K562 (cell line): Measurements from ENCODE around the gene ASIC3. TPM values are rescaled to one million over a fixed set of nuclear protein-coding genes. Genes with fewer than 3 reads are reported as not detected.

ENCODE experiments used
- CAMTA2 ChIP-seq: fragments of 250-450 bp; sonication (Bioruptor Pico); conservative IDR thresholded peaks from 2 replicates; pipeline ENCODE4 v1.5.1; 2022
- CBX8 ChIP-seq: fragments of 200-600 bp; sonication (generic); IDR thresholded peaks from 2 replicates; pipeline ENCODE4 v1.6.1; 2012; ENCODE audit warnings: borderline replicate concordance, mixed run types, low read depth, mild to moderate bottlenecking, moderate library complexity, mixed read lengths, low read length, control low read depth, inconsistent platforms; ENCODE audit not compliant: poor library complexity, severe bottlenecking; ENCODE audit errors: extremely low read depth
- DLX4 ChIP-seq: fragments of 250-450 bp; sonication (Bioruptor Pico); IDR thresholded peaks from 2 replicates; pipeline ENCODE4 v1.6.1; 2021; ENCODE audit warnings: mild to moderate bottlenecking
- ETV1 ChIP-seq: fragments of 450-650 bp; conservative IDR thresholded peaks from 2 replicates; pipeline ENCODE4 v1.6.1; 2016; ENCODE audit warnings: missing genetic modification characterization, control low read depth, low read depth, missing compliant biosample characterization
- ETV5 ChIP-seq: sonication (generic); formaldehyde crosslinking; IDR thresholded peaks from 2 replicates; pipeline ENCODE4 v1.4.0; 2020; ENCODE audit warnings: low read depth, mild to moderate bottlenecking, missing genetic modification reagents
- FOXA3 ChIP-seq, 2 experiments: fragments of 450-650 bp in 1 of 2; sonication (generic) in 1 of 2; formaldehyde crosslinking; IDR thresholded peaks in 1 of 2; conservative IDR thresholded peaks in 1 of 2; 2 replicates each; pipeline versions ENCODE4 v1.4.0 to v1.8.0; 2020 to 2022; ENCODE audit warnings: mild to moderate bottlenecking in 2 of 2, missing genetic modification reagents in 1 of 2
- ILK ChIP-seq: fragments of 450-650 bp; IDR thresholded peaks from 2 replicates; pipeline ENCODE4 v1.6.1; 2016; ENCODE audit warnings: missing genetic modification characterization, low read depth, mild to moderate bottlenecking, missing compliant biosample characterization, moderate library complexity, borderline replicate concordance
- KAT2B ChIP-seq: IDR thresholded peaks from one replicate; pipeline ENCODE4 v1.6.1; 2012; ENCODE audit warnings: low read depth, mild to moderate bottlenecking, control low read depth, inconsistent platforms, low read length, moderate library complexity
- MYNN ChIP-seq, 2 experiments: sonication (generic); formaldehyde crosslinking in 1 of 2; IDR thresholded peaks; 2 replicates each; pipeline versions ENCODE4 v1.5.0 to v1.6.1; 2016 to 2020; ENCODE audit warnings: antibody characterized with exemption in 1 of 2, missing genetic modification reagents in 1 of 2
- NFIX ChIP-seq: fragments of 250-450 bp; sonication (Bioruptor Pico); IDR thresholded peaks from 2 replicates; pipeline ENCODE4 v1.4.0; 2020; ENCODE audit warnings: low read depth, mild to moderate bottlenecking, moderate library complexity
- NR2C2 ChIP-seq, 2 experiments: fragments of 200-800 bp in 1 of 2; sonication (Bioruptor generic) in 1 of 2; sonication (generic) in 1 of 2; formaldehyde crosslinking in 1 of 2; IDR thresholded peaks; 2 replicates each; pipeline versions ENCODE4 v1.6.1 to v1.8.0; 2016 to 2022; ENCODE audit warnings: mild to moderate bottlenecking in 1 of 2, missing compliant biosample characterization in 1 of 2, missing genetic modification characterization in 1 of 2, missing genetic modification reagents in 1 of 2
- SMC3 ChIP-seq: conservative IDR thresholded peaks from 2 replicates; pipeline ENCODE4 v1.6.1; 2011; ENCODE audit warnings: low read depth, low read length, improper control_type of control experiment; ENCODE audit not compliant: insufficient read depth
- TEAD4 ChIP-seq, 2 experiments: sonication (generic) in 1 of 2; formaldehyde crosslinking in 1 of 2; IDR thresholded peaks; 2 replicates each; pipeline versions ENCODE4 v1.6.1 to v1.8.0; 2012 to 2022; ENCODE audit warnings: borderline replicate concordance in 1 of 2, inconsistent platforms in 1 of 2, low read length in 1 of 2, mild to moderate bottlenecking in 1 of 2, missing genetic modification reagents in 1 of 2
- ZNF175 ChIP-seq: fragments of 200-800 bp; sonication (Bioruptor generic); IDR thresholded peaks from 2 replicates; pipeline ENCODE4 v1.6.1; 2016; ENCODE audit warnings: low read depth, mild to moderate bottlenecking, missing genetic modification characterization, missing compliant biosample characterization
- ZNF644 ChIP-seq: fragments of 200-800 bp; sonication (Bioruptor generic); IDR thresholded peaks from 2 replicates; pipeline ENCODE4 v1.6.1; 2016; ENCODE audit warnings: low read depth, missing genetic modification characterization, missing compliant biosample characterization
- polyA plus RNA-seq, 8 experiments: library from polyadenylated mRNA; depleted of rRNA in 4 of 8; stranded (reverse) in 5 of 8; unstranded in 3 of 8; fragments of >200 nt; fragmentation: Nextera tagmentation in 2 of 8; fragmentation: Illumina TruSeq in 1 of 8; extraction: Ambion mirVana in 2 of 8; extraction: Trizol in 1 of 8; gene quantifications; 2 replicates each; pipeline versions ENCODE4 v1.2.1 to v1.2.3, GENCODE V29; 2011 to 2014; ENCODE audit warnings: inconsistent platforms in 1 of 8, missing spikeins in 1 of 8
- total RNA-seq, 7 experiments: library from RNA; depleted of rRNA in 6 of 7; stranded (reverse); fragments of >200 nt in 6 of 7; fragmentation: Illumina TruSeq in 2 of 7; extraction: Trizol in 2 of 7; gene quantifications; 2 replicates each; pipeline versions ENCODE4 v1.2.1 to v1.2.3, GENCODE V29; 2011 to 2021; ENCODE audit warnings: low replicate concordance in 1 of 7
- TF ChIP-seq, protein P1 (sequence below): sonication (generic); formaldehyde crosslinking; IDR thresholded peaks from 2 replicates; pipeline ENCODE4 v1.8.0; 2022; ENCODE audit warnings: mild to moderate bottlenecking, missing genetic modification reagents
- TF ChIP-seq, protein P2 (sequence below): sonication (generic); formaldehyde crosslinking; IDR thresholded peaks from 2 replicates; pipeline ENCODE4 v1.9.0; 2022; ENCODE audit warnings: mild to moderate bottlenecking, missing genetic modification reagents
- TF ChIP-seq, protein P3 (sequence below): fragments of 200-400 bp; formaldehyde crosslinking; IDR thresholded peaks from 2 replicates; pipeline ENCODE4 v1.6.1; 2017; ENCODE audit warnings: mild to moderate bottlenecking, low read depth, low read length, moderate library complexity
- TF ChIP-seq, protein P4 (sequence below), 2 experiments: fragments of 450-650 bp; IDR thresholded peaks; 2 replicates each; pipeline ENCODE4 v1.6.1; 2016
- TF ChIP-seq, protein P5 (sequence below): IDR thresholded peaks from 2 replicates; pipeline ENCODE4 v1.6.1; 2011; ENCODE audit not compliant: insufficient read length; ENCODE audit errors: extremely low read depth

Gene ASIC3
- total and polyA plus RNA-seq, 9 of the 15 experiments (the other 6 are each of a cell fraction or from before 2014, with no cell fraction given), result 0.11 to 5.0 (median 0.87) TPM

GRCh38 chr7:151091431-151091830 is 43.1 kb downstream of the ASIC3 start (continued):
- peak; percentile 84 for TF ChIP-seq ETV5
- TF ChIP-seq ETV1 (tag), result peak; percentile 67
- TF ChIP-seq CBX8, result no peak
- no peak for TF ChIP-seq ZNF644 (tag)
- TF ChIP-seq NR2C2 (CRISPR knock-in tag; IDR thresholded peaks at IDR 0.05), result peak; percentile 89
- TF ChIP-seq NR2C2 (tag; IDR thresholded peaks at IDR 0.05), result peak; percentile 94
- TF ChIP-seq, protein P1, sequence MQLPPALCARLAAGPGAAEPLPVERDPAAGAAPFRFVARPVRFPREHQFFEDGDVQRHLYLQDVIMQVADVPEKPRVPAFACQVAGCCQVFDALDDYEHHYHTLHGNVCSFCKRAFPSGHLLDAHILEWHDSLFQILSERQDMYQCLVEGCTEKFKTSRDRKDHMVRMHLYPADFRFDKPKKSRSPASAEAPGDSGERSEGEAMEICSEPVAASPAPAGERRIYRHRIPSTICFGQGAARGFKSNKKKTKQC (CRISPR knock-in tag), result no peak
- TF ChIP-seq, protein P2, sequence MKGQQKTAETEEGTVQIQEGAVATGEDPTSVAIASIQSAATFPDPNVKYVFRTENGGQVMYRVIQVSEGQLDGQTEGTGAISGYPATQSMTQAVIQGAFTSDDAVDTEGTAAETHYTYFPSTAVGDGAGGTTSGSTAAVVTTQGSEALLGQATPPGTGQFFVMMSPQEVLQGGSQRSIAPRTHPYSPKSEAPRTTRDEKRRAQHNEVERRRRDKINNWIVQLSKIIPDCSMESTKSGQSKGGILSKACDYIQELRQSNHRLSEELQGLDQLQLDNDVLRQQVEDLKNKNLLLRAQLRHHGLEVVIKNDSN (CRISPR knock-in tag), result no peak
- no peak for TF ChIP-seq KAT2B
- TF ChIP-seq NFIX (CRISPR knock-in tag), result no peak
- TF ChIP-seq, protein P3, sequence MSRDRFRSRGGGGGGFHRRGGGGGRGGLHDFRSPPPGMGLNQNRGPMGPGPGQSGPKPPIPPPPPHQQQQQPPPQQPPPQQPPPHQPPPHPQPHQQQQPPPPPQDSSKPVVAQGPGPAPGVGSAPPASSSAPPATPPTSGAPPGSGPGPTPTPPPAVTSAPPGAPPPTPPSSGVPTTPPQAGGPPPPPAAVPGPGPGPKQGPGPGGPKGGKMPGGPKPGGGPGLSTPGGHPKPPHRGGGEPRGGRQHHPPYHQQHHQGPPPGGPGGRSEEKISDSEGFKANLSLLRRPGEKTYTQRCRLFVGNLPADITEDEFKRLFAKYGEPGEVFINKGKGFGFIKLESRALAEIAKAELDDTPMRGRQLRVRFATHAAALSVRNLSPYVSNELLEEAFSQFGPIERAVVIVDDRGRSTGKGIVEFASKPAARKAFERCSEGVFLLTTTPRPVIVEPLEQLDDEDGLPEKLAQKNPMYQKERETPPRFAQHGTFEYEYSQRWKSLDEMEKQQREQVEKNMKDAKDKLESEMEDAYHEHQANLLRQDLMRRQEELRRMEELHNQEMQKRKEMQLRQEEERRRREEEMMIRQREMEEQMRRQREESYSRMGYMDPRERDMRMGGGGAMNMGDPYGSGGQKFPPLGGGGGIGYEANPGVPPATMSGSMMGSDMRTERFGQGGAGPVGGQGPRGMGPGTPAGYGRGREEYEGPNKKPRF, result no peak
- TF ChIP-seq DLX4 (CRISPR knock-in tag), result no peak
- TF ChIP-seq CAMTA2, result no peak
- TF ChIP-seq ILK (tag), result no peak
- no peak for TF ChIP-seq MYNN (IDR thresholded peaks at IDR 0.05)
- no peak for TF ChIP-seq MYNN (CRISPR knock-in tag; IDR thresholded peaks at IDR 0.05)
- TF ChIP-seq SMC3, result 0 out of 2 replicates have a peak, but pooled peaks have one; percentile 38
- TF ChIP-seq, protein P4, sequence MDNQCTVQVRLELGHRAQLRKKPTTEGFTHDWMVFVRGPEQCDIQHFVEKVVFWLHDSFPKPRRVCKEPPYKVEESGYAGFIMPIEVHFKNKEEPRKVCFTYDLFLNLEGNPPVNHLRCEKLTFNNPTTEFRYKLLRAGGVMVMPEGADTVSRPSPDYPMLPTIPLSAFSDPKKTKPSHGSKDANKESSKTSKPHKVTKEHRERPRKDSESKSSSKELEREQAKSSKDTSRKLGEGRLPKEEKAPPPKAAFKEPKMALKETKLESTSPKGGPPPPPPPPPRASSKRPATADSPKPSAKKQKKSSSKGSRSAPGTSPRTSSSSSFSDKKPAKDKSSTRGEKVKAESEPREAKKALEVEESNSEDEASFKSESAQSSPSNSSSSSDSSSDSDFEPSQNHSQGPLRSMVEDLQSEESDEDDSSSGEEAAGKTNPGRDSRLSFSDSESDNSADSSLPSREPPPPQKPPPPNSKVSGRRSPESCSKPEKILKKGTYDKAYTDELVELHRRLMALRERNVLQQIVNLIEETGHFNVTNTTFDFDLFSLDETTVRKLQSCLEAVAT (IDR thresholded peaks at IDR 0.05), result no peak
- TF ChIP-seq ZNF175 (CRISPR knock-in tag), result 0 out of 2 replicates have a peak, but pooled peaks have one; percentile 42
- no peak for TF ChIP-seq FOXA3 (CRISPR knock-in tag; conservative IDR thresholded peaks at IDR 0.05 in 1 of 2, IDR thresholded peaks at IDR 0.05 in 1 of 2)
- TF ChIP-seq, protein P5, sequence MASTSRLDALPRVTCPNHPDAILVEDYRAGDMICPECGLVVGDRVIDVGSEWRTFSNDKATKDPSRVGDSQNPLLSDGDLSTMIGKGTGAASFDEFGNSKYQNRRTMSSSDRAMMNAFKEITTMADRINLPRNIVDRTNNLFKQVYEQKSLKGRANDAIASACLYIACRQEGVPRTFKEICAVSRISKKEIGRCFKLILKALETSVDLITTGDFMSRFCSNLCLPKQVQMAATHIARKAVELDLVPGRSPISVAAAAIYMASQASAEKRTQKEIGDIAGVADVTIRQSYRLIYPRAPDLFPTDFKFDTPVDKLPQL, result no peak
- TF ChIP-seq TEAD4 (IDR thresholded peaks at IDR 0.05; ENCODE audit: low read length), result peak; percentile 45
- no peak for TF ChIP-seq TEAD4 (CRISPR knock-in tag; IDR thresholded peaks at IDR 0.05; ENCODE audit: borderline replicate concordance)
